GM19438 (cell line): ENCODE data around the gene ZBTB7B.
"Not testable (repeated sequence)": the region's sequence is repeated elsewhere in the genome, so short reads cannot be mapped to it uniquely, and the experiment has no call there.

Experiments
- ATAC-seq: cut with Tn5 transposase; IDR thresholded peaks from one replicate; pipeline ENCODE4 v1.9.1; 2021; ENCODE audit warnings: low read depth; ENCODE audit not compliant: unreplicated experiment

The ZBTB7B gene

GRCh38 chr1:154986736-154987135 lies 15.9 kb upstream of the ZBTB7B start:
- ATAC-seq = not testable (repeated sequence)

GRCh38 chr1:154987326-154987725 lies 15.3 kb upstream of the ZBTB7B start:
- ATAC-seq = no peak

GRCh38 chr1:154988058-154988954 lies 14.3 kb upstream of the ZBTB7B start:
- no peak for ATAC-seq

- no peak for ATAC-seq
These were observed 13.3 kb upstream of the ZBTB7B start for GRCh38 chr1:154989195-154989860.

GRCh38 chr1:154990276-154990675 lies 12.3 kb upstream of the ZBTB7B start:
- ATAC-seq = no peak

GRCh38 chr1:154992721-154993571 lies 9.7 kb upstream of the ZBTB7B start:
- no peak for ATAC-seq

- ATAC-seq = no peak
These were observed 8.9 kb upstream of the ZBTB7B start, which contains the start of gene LENEP for GRCh38 chr1:154993572-154994268. LENEP (plus strand) TSS chr1:154993586; CDS start chr1:154993608, 22 bp downstream.

GRCh38 chr1:154994269-154994587 lies 8.4 kb upstream of the ZBTB7B start:
- ATAC-seq = no peak

GRCh38 chr1:154994591-154994990 lies 8.0 kb upstream of the ZBTB7B start:
- ATAC-seq = no peak

- not testable (repeated sequence) for ATAC-seq
These were observed 7.2 kb upstream of the ZBTB7B start for GRCh38 chr1:154995301-154995983.

- ATAC-seq = no peak
These were observed 5.5 kb upstream of the ZBTB7B start for GRCh38 chr1:154996966-154997701.

GRCh38 chr1:154998201-154998780 lies 4.3 kb upstream of the ZBTB7B start:
- ATAC-seq = no peak

GRCh38 chr1:154998818-154999570 lies 3.6 kb upstream of the ZBTB7B start:
- ATAC-seq = no peak

- ATAC-seq = no peak
These were observed 2.8 kb upstream of the ZBTB7B start for GRCh38 chr1:154999571-155000410.

GRCh38 chr1:155000411-155000725 lies 2.2 kb upstream of the ZBTB7B start:
- ATAC-seq = no peak

GRCh38 chr1:155000726-155001424 lies 1.7 kb upstream of the ZBTB7B start:
- no peak for ATAC-seq

- ATAC-seq = no peak
These were observed 1.3 kb upstream of the ZBTB7B start for GRCh38 chr1:155001425-155001674.
